Measurements from ENCODE around the gene NME8. TPM values are rescaled to one million over a fixed set of nuclear protein-coding genes. Genes with fewer than 3 reads are reported as not detected.

NME8 gene
- total RNA-seq, 1 experiment from 2014 or later: not detected

- Histone ChIP-seq H3K36me3 (ENCODE audit: insufficient read depth, low read length, poor library complexity, severe bottlenecking) (no peaks in the 10 kb centered on the region), H3K27me3 (replicated peaks; ENCODE audit: insufficient read depth, low read depth, low read length, poor library complexity) (peaks cover 6% of the 10 kb centered on the region), H3K27ac (ENCODE audit: low read depth, low read length, poor library complexity, severe bottlenecking) (no peak overlapping the region), H3K4me3 (ENCODE audit: low read depth, low read length, poor library complexity, severe bottlenecking) (no peak overlapping the region), H3K9me3 (ENCODE audit: low read depth, low read length, poor library complexity, severe bottlenecking) (no peaks in the 10 kb centered on the region), H3K4me1 (ENCODE audit: insufficient read depth, low read length, poor library complexity, severe bottlenecking) (no peaks in the 10 kb centered on the region)
- intact Hi-C loops (cut with micrococcal nuclease; ENCODE audit: unreplicated experiment): no loop called here
- ChIA-PET CTCF (no interaction called here), POLR2A (ENCODE audit: low non-redundant PET) (no interaction called here)
- no peak for TF ChIP-seq EZH2 (IDR thresholded peaks at IDR 0.05; ENCODE audit: borderline replicate concordance, low read depth, low read length, poor library complexity, severe bottlenecking)
- TF ChIP-seq, protein P1, sequence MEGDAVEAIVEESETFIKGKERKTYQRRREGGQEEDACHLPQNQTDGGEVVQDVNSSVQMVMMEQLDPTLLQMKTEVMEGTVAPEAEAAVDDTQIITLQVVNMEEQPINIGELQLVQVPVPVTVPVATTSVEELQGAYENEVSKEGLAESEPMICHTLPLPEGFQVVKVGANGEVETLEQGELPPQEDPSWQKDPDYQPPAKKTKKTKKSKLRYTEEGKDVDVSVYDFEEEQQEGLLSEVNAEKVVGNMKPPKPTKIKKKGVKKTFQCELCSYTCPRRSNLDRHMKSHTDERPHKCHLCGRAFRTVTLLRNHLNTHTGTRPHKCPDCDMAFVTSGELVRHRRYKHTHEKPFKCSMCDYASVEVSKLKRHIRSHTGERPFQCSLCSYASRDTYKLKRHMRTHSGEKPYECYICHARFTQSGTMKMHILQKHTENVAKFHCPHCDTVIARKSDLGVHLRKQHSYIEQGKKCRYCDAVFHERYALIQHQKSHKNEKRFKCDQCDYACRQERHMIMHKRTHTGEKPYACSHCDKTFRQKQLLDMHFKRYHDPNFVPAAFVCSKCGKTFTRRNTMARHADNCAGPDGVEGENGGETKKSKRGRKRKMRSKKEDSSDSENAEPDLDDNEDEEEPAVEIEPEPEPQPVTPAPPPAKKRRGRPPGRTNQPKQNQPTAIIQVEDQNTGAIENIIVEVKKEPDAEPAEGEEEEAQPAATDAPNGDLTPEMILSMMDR (conservative IDR thresholded peaks at IDR 0.05; ENCODE audit: low read depth, low read length): no peak
- DNase-seq (ENCODE audit: low spot score): no peak
- BruUV-seq (replicated peaks): no TSS peak
Observed at GRCh38 chr7:37820708-37821468, 27.5 kb upstream of the NME8 start.

DNA sequence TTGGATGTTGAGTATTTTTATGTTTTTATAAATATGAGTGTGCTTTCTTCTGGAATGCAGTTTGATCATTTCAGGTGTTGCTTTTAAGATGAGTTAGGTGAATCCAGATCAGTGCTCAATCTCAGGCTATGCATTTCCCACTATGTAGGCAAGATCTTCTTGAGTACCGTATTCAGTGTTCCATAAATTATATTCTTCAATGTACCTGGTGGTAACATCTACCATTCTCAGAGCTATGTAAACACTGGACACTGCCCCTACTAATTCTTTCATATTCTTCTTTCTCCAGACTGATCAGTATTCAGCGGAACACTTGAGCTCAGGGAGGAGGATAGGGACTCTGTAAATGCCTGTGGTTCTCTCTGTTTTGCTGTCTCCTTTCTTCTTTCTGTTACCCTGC, 25.5 kb upstream of the NME8 start:
- H3K27me3 ChIP-seq (replicated peaks; ENCODE audit: insufficient read depth, low read depth, low read length, poor library complexity): peaks cover 6% of the 10 kb centered on the region
- H3K4me3 ChIP-seq (ENCODE audit: low read depth, low read length, poor library complexity, severe bottlenecking): no peak overlapping the region
- no peaks in the 10 kb centered on the region for H3K4me1 ChIP-seq (ENCODE audit: insufficient read depth, low read length, poor library complexity, severe bottlenecking)
- intact Hi-C loops (cut with micrococcal nuclease; ENCODE audit: unreplicated experiment): no loop called here
- H3K27ac ChIP-seq (ENCODE audit: low read depth, low read length, poor library complexity, severe bottlenecking): no peak overlapping the region
- H3K9me3 ChIP-seq (ENCODE audit: low read depth, low read length, poor library complexity, severe bottlenecking): no peaks in the 10 kb centered on the region
- TF ChIP-seq, protein P1 (conservative IDR thresholded peaks at IDR 0.05; ENCODE audit: low read depth, low read length): no peak
- TF ChIP-seq EZH2 (IDR thresholded peaks at IDR 0.05; ENCODE audit: borderline replicate concordance, low read depth, low read length, poor library complexity, severe bottlenecking): no peak
- ChIA-PET CTCF (no interaction called here), POLR2A (ENCODE audit: low non-redundant PET) (no interaction called here)
- H3K36me3 ChIP-seq (ENCODE audit: insufficient read depth, low read length, poor library complexity, severe bottlenecking): no peaks in the 10 kb centered on the region
- no TSS peak for BruUV-seq (replicated peaks)
- no peak for DNase-seq (ENCODE audit: low spot score)

DNA sequence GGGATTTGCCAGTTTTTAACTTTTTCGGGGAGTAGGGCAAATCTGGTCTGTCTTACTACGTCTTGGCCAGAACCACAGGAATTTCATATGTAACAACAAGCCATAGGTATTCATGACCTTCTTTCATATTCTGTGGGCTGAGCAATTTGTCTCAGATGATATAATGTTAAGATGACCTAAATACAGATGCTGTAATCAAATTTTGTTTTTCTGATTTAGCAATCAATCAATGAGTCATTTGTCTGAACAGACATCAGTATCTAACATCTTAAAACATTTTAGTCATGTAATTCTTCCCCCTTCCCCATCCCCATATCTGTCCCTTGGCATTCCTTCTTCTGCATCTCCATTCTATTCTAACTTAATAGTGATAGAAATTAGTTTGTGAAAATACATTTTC, 24.8 kb upstream of the NME8 start:
- TF ChIP-seq EZH2 (IDR thresholded peaks at IDR 0.05; ENCODE audit: borderline replicate concordance, low read depth, low read length, poor library complexity, severe bottlenecking): no peak
- TF ChIP-seq, protein P1 (conservative IDR thresholded peaks at IDR 0.05; ENCODE audit: low read depth, low read length): no peak
- H3K27me3 ChIP-seq (replicated peaks; ENCODE audit: insufficient read depth, low read depth, low read length, poor library complexity): peaks cover 6% of the 10 kb centered on the region
- no TSS peak for BruUV-seq (replicated peaks)
- intact Hi-C loops (cut with micrococcal nuclease; ENCODE audit: unreplicated experiment): no loop called here
- ChIA-PET POLR2A (ENCODE audit: low non-redundant PET) (no interaction called here), CTCF (no interaction called here)
- H3K4me1 ChIP-seq (ENCODE audit: insufficient read depth, low read length, poor library complexity, severe bottlenecking): no peaks in the 10 kb centered on the region
- H3K27ac ChIP-seq (ENCODE audit: low read depth, low read length, poor library complexity, severe bottlenecking): no peak overlapping the region
- DNase-seq (ENCODE audit: low spot score): no peak
- H3K9me3 ChIP-seq (ENCODE audit: low read depth, low read length, poor library complexity, severe bottlenecking): no peaks in the 10 kb centered on the region
- no peaks in the 10 kb centered on the region for H3K36me3 ChIP-seq (ENCODE audit: insufficient read depth, low read length, poor library complexity, severe bottlenecking)
- H3K4me3 ChIP-seq (ENCODE audit: low read depth, low read length, poor library complexity, severe bottlenecking): no peak overlapping the region
